Measurements from ENCODE around the gene ZIC1.

The ZIC1 gene

DNA sequence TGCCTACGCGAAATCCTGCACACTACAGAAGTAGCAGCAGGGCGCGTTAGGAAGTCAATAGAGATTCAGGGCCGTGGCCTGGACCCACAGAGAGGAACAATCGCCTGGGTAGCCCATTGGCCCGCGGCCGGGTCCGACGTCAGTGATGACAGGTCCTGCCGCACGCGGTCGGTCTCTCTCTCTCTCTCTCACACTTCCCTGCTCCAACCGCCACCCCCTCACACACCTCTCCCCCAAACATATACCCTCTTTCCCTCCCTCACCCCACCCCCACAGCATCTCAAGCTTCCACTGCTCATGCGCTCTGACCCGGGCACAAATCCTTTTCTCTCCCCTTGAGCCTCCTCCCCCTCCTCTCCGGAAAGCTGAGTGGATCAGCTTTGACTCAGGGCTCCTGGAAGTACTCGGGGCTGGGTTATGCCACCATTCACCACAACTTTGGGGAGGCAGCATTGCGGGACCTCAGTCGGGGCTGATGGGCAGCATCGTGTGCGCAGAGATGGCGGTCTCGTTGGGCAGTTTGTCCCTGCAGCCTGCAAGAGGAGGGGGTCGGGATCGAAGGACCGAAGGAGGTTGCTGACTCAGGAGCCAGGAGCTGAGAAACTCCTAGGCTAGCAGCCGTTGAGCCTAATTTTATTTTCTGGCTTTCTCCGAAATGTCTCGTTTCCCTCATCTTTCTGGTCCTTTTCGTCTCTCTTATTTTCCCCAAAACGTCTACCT lies 11.8 kb upstream of the ZIC1 start:
- no peak for DNase-seq

DNA sequence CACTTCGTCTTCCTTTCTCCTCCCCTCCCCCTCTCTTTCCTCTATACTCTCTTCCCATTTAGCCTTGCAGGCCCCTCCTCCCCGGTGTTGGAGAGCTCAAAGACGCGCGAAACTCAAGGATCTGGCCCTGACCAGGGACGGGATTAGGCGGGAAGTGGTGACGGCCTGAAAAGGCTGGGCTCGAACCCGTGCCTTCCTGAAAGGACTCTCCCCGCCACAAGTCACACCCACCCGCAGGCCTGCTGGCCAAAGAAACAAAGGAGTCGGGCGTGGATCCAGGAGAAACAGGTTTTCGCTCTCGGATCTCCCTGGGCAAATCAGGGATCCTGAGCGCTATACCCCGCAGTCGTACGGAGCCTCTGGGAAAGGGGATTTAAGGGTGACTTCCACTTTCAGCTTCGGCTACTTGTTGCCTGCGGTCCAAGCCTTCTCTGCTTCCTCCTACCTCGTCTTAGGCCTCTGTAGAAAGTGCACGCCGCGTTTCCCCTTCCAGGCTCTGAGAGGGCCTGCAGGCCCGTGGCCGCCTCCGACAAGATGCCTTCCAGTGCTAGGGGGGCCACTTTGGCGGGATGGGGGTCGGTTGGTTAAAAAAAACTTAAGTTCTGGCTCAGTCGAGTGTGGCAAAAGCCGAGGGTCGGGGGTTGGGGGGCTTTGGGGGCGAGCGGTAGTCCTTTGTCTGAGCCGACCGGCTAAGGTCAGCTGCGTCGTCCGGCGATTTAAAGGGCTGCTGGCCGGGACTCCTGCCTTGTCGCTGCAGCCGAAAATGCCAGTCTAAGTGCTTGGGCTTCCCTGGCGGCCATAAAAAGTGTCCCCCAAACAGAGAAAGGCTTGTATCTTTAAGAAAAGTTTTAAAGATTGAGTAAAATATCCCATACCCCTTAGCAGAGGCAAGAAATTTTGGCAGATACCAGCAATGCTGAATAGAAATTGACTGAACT lies 11.0 kb upstream of the ZIC1 start:
- no peak for DNase-seq

DNA sequence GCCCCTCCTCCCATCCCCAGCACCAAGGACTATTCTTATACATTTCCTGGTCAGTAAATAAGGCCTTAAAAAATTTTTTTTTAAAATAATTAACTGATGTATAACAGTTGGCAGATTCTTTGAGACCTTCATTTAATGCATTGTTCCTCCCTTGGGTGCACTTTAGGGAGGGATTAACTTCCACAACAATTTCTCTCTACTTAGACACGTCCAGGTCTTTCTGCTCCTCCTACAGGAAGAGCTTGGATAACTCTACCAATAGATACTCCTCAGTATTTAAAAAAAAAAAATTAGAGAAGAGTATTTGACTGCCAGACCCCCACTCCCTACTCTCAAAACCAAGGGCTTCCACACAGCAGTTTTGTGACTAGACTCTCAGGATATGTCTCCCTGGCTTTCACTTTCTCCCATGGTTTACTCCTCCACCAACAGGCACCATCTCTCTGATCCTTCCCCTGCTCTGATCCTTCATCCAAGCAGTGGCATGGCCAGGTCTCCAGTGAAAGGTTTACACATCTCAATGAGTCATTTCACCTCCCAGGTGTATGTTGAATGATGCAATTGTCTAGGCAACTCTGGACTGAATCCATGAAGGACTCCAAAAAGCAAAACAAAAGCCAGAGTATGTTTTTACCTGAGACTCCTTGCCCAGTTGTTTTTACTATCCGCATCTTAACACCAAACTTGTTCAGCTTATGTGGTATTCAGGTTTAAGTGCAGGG lies 10.2 kb upstream of the ZIC1 start:
- no peak for DNase-seq

GRCh38 chr3:147400111-147400510 lies 9.1 kb upstream of the ZIC1 start:
- no peak for DNase-seq

DNA sequence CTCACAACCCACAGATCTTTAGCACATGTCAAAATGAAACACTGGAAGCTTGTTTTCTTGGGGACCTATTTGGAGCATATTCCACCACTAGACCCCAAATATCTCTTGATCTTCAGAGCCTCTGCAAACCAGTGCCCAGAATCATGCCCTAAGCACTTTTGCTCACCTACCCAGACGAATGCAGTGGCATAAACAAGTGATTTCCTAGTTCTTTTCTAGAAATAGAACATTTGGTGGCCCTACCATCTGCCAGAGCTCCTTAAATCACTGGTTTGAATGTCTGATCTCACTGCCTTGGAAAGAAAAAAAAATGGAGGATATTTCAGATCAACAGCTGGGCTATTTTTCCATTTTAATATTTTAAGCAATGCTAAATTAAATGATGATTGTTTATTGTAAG lies 8.2 kb upstream of the ZIC1 start:
- DNase-seq, result no peak

GRCh38 chr3:147401421-147401820 lies 7.7 kb upstream of the ZIC1 start:
- DNase-seq, result no peak

DNA sequence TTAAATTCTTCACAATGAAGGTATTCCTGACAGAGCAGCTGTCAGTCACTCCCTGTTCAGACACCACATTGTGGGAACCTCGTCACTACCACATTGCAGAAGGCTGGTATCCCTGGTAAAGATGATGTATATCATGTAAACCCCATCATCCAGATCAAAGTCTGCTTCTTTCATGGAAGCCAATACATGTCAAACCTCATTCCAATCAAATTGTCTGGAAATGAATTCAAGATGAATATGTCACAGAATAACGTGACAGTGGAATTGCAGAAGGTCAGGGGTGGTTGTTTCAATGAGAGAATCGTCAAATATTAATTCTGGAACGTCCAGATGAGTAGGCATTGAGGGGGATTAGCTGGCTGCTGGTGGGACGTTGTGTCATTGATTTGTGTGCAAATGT lies 7.0 kb upstream of the ZIC1 start:
- DNase-seq, result no peak

- DNase-seq, result no peak
Observed at GRCh38 chr3:147403511-147403910, 5.7 kb upstream of the ZIC1 start.

- DNase-seq, result no peak
Observed at GRCh38 chr3:147404000-147404799, 5.0 kb upstream of the ZIC1 start.

- DNase-seq, result no peak
Observed at GRCh38 chr3:147404800-147405230, 4.3 kb upstream of the ZIC1 start.

DNA sequence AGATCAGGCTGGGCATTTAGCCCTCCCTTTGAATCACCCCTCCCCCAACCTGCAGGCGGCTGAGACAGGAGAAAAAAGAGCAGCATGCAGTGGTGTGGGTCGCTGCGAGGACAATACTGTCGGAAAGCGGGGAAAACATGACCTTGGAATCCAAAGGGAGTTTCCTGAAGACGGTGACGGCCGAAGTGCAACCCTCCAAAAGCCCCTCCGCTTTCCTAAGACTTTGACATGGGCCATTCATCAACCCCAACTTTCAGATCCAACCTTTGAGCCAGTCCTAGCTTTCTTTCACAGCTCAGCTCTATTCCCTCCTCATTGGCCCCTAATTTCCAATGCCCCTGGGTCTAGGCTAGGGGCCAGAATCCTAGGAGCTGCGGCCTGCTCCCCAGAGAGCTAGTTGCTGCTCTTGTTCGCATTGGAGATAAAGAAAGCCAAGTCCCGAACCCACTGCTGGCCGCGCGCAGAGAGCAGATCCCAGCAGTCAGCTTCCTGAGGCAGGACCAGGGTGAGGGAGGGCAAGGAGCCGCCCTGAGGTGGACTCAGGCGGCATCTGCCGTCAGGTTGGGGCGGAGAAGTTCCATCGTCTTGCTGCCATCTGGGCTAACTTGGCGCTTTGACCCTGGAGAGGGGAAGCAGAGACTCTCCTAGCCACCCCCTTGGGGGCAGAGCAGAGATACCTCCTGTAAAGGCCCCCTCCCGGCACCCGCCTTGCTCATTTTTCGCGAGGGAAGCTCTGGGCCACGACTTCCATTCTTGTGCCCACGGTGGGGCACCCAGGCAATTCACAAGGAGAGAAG lies 3.7 kb upstream of the ZIC1 start:
- no peak for DNase-seq

DNA sequence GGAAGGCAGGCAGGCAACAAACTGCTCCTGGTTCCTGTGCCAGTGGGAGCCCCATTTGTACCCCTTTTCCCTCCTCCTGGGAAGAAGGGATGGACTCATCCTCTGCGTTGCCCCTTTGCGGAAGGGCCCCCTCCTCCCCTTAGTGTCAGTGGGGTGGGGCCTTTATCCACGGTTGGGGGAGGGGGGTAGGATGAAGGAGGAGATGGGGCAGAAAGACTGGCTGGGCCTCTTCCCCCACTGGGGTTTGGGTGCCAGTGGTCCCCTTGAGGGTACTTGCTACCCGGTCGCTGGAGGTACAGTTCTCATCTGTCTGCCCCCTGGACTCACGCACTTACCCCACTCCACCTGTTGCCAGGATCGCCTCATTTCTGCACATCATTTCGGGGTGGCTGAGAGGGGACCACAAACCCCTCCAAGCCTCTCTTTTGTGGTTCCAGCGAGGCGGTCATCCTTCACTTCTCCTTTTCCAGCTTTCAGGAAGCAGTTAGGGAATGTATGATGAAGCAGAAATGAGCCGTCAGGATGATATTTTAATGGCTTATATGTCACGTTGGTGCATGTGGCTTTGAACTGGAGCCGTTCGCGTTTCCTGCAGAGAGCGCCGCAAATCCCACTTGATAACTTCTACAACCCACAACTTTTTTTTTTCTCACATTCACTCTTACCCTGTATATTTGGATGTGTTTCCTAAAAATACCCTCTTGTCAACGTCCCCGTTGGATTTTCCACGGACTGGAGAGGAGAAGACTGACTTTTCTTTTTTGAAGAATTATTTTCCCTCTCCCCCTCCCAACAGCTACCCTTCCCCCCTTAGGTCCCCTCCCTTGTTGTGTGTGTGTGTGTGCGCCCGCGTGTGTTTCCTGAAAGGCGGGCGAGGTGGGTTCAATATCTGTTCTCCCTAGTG lies 2.9 kb upstream of the ZIC1 start, which contains the start of gene ZIC4:
Gene ZIC4 (minus strand): TSS at position 516 of the 904 bp plus-strand sequence. CDS start 3,746 bp downstream, outside the sequence.
- DNase-seq, result no peak

GRCh38 chr3:147407114-147407497 lies 2.1 kb upstream of the ZIC1 start:
- DNase-seq, result no peak

DNA sequence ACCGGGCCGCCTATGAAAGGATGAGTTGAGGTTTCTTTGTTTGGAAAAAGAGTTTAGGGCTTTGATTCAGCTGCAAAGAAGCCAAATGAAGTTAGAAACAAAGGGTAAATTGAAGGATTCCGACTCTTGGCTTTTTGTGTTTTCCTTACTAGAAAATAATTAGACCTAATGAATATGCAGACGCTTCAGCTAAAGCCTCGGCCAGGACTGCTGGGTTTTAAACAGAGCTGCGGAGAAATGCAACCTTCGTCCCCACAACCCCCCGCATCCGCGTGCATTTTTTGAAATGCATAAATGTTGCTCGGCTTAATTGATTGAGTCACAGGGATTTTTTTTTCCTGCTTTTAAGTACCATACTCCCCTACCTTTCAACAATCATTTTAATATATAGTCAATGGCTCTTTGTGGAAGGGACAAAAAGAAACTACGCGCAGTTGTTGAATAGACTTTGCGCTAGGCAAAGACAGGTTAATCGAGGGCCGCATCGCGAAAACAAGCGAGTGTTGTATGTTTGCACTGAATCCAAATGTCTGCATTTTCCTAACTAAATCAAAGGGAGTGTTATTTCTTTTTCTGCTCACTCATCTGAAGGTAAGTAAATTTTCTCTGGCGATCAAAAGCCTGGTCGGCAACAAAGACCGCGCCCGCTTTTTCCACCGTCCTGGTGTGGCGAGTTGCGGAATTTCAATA lies 1.5 kb upstream of the ZIC1 start:
- DNase-seq, result no peak

DNA sequence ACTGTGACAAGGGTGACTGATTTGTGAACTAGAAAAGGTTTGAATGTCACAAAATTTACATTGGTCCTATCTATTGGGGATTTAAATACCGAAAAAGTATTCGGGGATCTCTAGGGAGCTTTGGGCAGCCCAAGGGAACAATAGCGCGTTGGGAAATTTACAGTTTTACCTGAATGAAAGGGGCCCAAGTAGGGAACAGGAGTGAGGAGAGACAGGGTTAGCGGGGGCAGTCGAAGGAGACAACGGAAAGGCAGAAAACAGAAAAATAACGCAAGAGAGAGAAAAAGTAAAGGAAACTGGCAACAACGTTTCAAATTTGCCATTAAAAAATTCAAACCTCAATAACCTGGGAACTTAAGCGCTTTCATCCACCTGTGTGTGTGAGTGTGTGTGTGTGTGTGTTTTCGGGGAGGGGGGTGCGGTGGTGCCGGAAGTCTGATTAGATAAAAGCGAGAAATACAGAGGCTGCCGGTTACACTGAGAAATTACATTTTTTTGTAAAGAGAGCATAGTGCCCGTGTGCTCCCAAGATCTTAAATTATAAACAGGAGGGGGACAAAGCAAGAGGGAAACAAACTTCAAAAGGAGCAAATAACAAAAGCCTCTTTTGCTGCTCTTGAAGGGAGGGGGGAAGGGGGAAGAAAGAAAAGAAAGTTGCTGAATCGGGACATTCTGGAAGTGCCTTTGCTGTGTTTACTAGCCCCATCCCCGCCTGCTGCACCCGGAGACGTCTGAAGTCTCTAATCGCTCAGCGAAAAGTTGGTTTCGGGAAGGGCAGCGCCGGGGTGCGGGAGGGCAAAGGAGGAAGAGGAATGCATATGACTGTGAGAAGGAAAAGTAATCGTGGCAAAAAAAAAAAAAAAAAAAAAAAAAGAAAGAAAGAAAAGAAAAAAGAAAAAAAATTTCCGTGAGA lies 721 bp upstream of the ZIC1 start:
- no peak for DNase-seq

DNA sequence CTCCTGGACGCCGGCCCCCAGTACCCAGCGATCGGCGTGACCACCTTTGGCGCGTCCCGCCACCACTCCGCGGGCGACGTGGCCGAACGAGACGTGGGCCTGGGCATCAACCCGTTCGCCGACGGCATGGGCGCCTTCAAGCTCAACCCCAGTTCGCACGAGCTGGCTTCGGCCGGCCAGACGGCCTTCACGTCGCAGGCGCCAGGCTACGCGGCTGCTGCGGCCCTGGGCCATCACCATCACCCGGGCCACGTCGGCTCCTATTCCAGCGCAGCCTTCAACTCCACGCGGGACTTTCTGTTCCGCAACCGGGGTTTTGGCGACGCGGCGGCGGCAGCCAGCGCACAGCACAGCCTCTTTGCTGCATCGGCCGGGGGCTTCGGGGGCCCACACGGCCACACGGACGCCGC lies 956 bp downstream of the ZIC1 start:
- no peak for DNase-seq

DNA sequence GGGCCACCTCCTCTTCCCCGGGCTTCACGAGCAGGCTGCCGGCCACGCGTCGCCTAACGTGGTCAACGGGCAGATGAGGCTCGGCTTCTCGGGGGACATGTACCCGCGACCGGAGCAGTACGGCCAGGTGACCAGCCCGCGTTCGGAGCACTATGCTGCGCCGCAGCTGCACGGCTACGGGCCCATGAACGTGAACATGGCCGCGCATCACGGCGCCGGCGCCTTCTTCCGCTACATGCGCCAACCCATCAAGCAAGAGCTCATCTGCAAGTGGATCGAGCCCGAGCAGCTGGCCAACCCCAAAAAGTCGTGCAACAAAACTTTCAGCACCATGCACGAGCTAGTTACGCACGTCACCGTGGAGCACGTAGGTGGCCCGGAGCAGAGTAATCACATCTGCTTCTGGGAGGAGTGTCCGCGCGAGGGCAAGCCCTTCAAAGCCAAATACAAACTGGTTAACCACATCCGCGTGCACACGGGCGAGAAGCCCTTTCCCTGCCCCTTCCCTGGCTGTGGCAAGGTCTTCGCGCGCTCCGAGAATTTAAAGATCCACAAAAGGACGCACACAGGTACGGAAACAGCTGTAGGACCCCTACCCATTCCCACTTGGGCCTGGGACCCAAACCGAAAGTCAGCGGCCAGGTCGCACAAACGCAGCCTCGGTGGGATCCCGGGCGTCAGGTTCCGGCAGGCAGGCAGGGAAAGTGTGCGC lies 1.5 kb downstream of the ZIC1 start:
- no peak for DNase-seq

DNA sequence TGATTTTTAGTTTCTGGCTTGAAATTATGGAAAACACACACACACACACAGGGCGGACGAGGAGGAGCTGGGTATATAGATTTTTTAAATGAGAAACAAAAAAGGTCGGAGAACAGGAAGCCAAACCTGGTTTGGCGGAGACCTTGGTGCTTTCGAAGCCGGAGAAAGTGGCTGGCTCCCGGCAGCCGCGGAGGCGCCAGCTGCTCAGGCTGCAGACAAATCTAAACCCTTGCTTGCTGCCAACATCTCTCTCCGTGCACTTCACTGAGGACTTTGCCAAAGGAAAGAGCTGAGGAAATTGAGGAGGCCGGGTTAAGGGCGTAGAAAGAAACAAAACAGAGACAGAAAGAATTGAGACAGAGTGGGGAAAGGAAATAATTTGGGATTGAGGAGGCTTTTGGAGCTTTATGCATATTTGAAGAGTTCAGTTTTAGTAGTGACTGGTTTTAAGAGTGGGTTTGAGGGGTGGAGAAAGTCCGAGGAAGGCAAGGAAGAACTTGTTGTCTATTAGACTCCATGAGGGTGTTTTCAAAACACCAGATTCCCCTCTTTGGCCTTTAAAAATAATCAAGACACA lies 2.2 kb downstream of the ZIC1 start:
- DNase-seq, result no peak
